T-helper 22 cell (primary cell): Measurements from ENCODE around the gene GHSR.

Source experiments
- DNase-seq: peaks from one replicate; pipeline ENCODE4 v3.0.0-alpha.2; 2020; ENCODE audit warnings: low read depth

The GHSR gene

GRCh38 chr3:172447611-172448579 is at the start of gene GHSR:
Gene GHSR, minus strand, starts transcription at chr3:172448456. Its CDS starts 43 bp downstream, at chr3:172448413.
- no peak for DNase-seq

DNA sequence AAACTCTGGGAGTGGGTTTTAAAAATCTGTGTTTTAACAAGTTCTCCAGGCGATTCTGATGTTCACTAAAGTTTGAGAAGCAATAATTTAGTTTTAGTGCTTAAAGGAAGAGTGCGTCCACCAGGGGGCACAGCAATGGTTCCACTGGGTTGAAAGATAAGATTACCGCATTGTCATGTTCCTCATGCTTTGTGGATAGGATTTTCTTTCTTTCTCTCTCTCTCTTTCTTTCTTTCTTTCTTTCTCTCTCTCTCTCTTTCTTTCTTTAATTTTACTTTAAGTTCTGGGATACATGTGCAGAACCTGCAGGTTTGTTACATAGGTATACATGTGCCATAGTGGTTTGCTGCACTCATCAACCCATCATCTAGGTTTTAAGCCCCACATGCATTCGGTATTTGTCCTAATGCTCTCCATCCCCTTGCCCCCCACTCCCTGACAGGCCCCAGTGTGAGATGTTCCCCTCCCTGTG is 42.0 kb upstream of the GHSR start:
- DNase-seq = peak; percentile 41

DNA sequence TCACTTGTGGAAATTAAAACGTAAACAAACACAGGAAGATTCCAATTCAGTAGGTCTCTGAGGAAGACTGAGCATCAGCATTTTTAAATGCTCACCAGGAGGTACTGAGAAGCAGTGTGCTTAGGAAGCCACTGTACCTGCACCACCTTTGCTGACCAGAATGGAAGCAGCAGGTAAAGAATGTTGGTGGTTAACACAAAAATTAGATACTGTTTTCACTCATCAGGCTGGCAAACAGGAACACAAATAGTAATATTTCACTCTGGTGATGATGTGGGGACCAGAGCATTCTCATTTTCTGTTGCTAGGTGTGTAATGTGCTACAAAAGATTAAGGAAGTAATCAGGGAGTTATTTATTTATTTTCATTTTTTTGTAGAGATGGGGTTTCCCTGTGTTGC is 29.9 kb upstream of the GHSR start:
- DNase-seq = no peak

DNA sequence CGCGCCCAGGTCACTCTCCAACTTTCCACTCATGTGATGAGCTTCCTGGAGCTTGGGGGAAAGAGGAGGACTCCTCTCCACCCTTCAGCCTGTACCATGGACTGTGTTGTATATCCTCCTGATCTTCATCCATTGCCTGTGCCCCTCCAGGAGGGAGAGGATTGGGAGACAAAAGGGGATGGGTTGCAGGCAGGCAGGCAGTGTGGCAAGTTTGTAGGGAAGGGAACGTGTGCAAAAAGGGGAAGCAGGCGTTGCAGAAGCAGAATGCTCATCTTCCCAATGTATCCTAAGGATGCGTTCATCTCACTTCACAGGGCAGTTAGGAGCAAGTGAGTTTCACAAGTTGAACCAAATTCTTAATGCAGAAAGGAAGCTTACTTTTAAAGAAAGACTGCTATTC is 28.1 kb upstream of the GHSR start:
- no peak for DNase-seq

- no peak for DNase-seq
Measured at GRCh38 chr3:172475703-172476102, 27.4 kb upstream of the GHSR start.

GRCh38 chr3:172471903-172472302 is 23.6 kb upstream of the GHSR start:
- DNase-seq = no peak

DNA sequence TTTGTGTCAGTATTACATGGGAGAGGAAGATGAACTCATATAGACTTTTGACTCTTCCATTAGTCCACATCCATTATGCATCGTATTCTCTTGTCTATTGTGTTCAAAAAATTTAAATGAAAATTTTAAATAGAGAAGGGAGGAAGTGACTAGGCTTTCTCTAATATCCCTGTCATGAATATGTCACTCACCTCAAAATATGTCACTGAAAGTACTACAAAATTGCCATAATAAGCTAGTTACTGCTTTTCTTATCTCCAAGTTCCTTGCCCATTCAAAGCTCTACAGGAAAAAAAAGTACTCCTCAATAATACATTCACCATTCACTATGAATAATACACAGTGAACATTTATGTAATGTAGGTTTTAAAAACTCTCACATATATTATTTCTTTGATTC is 22.3 kb upstream of the GHSR start:
- DNase-seq = no peak

- no peak for DNase-seq
Measured at GRCh38 chr3:172467170-172467824, 19.0 kb upstream of the GHSR start.

GRCh38 chr3:172466553-172467130 is 18.4 kb upstream of the GHSR start:
- DNase-seq = no peak

DNA sequence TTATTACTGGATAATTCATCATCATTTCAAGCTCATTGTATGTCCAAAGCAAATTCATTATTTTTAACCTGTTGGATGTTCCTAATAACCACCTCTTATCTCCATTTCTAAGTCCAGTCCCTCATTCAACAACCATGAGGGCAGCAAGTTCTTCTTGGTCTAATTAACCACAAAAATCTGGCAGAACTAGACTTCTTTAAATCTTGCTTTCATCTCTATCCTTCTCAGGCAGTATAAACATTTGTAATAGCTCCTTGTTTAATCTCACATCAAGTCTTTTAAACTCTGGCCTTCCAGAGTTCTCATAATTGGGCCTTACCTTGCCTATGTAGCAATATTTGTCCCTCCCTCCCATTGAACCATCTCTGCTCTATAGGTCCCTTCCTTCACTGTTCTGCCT is 17.0 kb upstream of the GHSR start:
- DNase-seq = no peak

- no peak for DNase-seq
Measured at GRCh38 chr3:172464306-172464705, 16.1 kb upstream of the GHSR start.

DNA sequence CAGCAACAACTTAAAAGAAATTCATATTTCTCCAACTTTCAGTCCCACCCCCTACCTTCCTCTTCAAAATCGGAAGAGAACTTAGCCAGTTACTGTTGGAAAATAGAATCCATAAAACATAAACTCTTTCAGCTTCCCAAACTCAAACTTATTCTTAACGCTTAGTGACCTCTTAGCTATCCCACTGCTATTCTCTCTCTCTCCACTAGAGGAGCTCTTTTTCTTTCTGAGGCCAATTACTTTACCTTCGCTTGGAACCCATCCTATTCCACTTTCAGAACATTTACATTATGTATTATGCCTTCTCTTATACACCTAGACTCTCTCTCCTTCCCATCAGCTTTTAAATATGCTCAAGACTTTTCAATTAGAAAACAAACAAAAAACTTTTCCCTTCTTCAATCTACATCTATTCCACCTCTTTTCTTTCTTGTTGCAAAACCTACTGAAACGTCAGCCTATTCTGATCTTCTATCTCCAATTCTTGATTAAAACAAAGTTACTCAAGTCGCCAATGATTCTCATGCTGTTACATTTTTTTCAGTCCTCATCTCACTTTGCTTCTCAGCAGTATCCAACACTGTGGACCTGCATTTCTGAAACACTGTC is 13.4 kb upstream of the GHSR start:
- no peak for DNase-seq

GRCh38 chr3:172456404-172456803 is 8.1 kb upstream of the GHSR start:
- DNase-seq = no peak

DNA sequence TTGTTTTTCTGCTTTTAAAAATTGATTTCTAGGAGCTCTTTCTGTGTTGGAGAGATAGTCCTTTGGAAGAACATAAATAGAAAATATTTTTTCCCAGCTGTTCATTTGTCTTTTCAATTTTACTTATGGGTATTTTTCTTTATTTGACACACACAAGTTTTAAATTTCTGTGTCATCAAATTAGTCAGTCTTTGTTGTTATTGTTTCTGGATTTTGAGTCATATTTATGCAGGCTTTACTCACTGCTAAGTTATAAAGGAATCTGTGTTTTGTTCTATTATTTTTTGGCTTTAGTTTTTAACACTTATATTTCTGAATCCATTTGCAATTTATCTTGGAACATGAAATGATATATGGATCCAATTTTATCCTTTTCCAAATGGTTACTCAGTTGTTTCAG is 5.9 kb upstream of the GHSR start:
- no peak for DNase-seq

DNA sequence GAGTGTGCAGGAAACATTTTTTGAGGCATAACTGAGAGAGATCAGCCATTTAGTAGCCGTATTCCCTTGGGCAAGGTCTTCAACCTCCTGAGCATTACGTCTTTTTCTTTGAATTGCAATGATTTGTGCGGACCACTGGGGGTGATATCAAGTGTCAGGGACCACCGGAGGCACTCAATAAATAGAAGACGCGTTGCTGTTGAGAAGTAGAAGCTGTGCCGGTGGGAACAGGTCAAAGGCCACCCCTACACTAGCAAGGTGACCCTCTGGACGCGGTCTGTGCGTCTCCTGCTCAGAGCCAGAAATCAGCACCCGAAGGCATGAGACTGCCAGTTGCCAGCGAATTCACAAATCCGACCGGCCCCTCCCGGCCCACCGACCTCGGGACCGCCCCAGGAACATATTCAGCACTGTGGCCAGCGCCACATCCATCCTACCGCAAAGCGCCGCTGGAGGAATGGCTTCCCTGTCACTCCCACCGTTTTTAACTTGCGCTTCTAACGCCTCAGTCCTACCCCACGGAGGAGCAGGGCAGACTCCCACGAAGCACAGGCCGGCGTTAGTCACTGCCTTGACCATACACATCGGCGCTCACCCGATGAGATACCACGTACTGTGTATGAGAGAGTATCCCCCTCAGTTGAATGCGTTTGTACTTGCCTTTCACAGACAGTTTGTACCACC is 1.4 kb upstream of the GHSR start:
- no peak for DNase-seq

DNA sequence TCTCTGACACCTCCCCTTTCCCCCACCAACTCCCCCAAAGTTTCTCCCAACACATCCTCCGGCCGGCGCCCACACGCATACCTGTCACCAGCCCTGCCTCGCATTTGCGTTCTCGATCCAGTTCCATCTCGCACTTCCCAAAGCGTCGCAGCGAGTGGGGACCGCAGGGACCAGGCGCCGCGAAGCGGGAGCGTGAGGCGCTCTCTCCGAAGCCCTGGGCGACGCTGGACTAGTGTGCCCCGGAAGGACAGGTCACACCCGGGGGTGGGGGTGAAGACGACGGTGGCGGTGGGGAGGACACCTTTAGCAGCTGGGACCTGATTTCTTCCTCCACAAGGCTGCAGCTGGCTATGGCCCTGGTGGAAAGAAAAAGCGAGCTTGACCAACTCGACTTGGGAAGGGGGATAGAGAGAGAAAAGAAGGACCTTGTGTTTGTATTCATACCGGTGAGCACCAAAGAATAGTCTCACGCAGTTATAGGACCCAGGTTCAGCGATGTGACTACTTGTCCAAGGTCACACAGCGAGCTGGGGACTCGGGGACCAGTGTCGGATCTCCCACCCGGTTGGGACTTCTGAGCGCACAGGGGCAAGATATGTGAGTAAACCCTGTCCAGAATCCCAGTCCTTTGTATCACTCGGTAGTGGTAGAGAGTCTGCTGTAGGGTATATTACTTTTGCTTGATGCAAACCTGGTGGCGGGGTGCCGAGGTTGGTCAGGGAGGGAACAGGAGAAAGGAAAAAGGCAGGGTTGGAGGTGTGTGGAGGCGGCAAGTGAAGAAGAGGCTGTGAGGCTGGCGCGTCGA is 607 bp upstream of the GHSR start:
- DNase-seq = no peak

DNA sequence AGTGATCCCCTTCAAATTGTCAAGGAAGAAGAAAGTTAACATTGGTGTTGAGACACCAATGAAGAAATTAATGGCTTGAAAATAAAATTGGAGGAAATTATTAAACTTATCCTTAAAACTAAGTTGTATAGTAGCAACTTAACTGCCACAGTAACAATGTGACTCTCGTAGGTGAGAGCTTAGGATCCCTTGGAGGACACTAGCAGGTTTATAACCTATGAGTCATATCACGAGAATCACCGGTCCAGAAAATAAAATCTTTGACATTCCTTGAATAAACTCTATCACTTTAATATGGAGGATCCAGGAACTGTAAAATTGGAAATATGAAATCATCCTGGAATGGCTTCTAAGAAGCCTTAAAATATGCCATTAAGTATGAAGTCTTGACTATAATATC is 2.1 kb downstream of the GHSR start:
- no peak for DNase-seq

DNA sequence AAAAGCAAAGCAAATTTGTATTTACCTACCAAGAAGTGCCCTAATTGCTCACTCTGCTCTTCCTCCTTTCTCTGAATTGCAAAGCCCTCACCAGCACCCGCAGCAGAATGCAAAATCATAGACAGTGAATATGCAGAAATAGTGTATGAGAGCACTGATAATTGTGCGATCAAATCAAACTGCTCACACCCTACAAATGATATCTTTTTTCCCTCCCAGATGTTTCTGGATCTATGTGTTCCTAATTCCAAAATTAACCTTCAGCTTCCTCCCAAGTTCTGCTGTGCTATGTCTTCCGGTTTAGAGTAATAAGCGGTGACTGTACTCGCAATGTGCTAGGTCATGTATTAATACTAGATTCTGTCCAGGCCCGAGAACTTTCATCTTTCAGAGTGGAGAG is 3.4 kb downstream of the GHSR start:
- no peak for DNase-seq

DNA sequence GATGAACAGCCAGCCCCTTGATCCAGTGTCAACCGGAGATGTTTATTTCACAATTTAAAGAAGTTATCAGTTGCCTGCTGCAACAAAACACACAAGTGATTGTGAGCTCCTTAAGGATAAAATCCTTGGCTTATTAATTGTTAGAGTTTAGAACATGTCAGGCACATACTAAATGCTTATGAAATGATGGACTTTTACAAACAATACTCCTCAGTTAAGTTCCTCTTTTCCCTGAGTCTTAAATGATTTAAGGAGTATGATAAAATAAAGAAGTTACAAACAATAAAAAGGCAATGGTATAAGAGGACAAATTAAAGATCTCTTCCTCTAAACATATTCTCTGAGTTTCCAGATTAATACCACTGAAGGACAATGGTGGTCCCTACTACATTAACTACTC is 5.7 kb downstream of the GHSR start:
- no peak for DNase-seq

GRCh38 chr3:172441581-172441980 is 6.7 kb downstream of the GHSR start:
- no peak for DNase-seq

DNA sequence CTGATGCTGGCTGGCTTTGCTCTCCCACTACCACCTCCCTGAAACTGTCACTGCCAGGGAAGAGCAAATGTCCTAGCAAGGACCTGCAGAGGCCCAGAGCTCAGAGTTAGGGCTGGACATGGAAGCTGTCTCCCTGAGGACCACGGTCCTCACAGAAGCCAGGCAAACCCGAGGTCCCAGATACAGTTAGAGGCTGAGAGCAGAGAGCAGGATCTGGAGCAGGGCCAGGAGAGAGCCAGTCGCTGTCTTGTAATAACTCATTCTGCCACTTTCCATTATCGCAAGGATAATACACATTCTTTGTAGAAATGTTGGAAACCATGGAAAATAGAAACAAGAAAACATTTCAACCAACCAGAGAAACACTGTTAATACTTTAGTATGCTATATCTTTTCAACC is 10.1 kb downstream of the GHSR start:
- DNase-seq = no peak
